ENCODE results near the gene S100Z. TPM values are rescaled to one million over a fixed set of nuclear protein-coding genes. Genes with fewer than 3 reads are reported as not detected.

Gene S100Z
- total RNA-seq, 2 experiments from 2014 or later: 1.8 to 2.1 TPM

DNA sequence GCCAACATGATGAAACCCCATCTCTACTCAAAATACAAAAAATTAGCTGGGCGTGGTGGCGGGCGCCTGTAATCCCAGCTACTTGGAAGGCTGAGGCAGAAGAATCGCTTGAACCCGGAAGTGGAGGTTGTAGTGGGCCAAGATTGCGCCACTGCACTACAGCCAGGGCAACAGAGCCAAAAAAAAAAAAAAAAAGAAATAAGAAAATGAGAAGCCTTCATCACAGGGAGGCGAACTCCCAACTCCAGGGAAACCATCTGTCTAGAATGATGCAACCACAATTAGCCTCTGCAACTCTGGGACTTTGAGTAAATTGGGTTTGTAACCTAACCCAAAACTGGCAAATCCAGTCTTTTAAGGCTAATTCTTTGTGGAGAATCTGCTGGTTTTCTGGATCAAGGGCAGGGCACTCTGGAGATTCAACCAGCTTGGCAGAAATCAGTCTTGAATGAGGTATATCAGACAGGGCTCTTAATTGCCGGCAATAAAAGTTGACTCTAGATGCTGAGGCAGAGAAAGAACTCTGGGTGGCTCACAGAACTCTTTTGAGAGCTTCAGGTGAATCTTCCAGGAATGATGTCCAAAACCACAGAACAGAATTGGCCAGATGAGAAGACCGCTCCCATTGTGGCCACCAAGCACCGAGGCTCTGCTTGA, 9.9 kb downstream of the S100Z start:
- no peaks in the 10 kb centered on the region for H3K27me3 Mint-ChIP-seq
- peaks cover 10% of the 10 kb centered on the region for H3K36me3 Mint-ChIP-seq
- ChIA-PET POLR2A (no interaction called here), CTCF (interaction anchor here (3.8 kb wide), 1 partner anchor 218 kb away, joined by 10 read pairs; no protein-coding TSS in a partner anchor)
- no peak overlapping the region for H3K4me3 Mint-ChIP-seq
- H3K4me1 Mint-ChIP-seq (ENCODE audit: low read depth): peaks cover 20% of the 10 kb centered on the region
- H3K9me3 Mint-ChIP-seq: peaks cover 7% of the 10 kb centered on the region
- H3K27ac Mint-ChIP-seq: no peak overlapping the region
- intact Hi-C loops (cut with micrococcal nuclease): loop anchor here (10.0 kb wide), 1 partner anchor 145 kb away; the partner anchor contains the start of gene F2R
- DNase-seq: no peak

DNA sequence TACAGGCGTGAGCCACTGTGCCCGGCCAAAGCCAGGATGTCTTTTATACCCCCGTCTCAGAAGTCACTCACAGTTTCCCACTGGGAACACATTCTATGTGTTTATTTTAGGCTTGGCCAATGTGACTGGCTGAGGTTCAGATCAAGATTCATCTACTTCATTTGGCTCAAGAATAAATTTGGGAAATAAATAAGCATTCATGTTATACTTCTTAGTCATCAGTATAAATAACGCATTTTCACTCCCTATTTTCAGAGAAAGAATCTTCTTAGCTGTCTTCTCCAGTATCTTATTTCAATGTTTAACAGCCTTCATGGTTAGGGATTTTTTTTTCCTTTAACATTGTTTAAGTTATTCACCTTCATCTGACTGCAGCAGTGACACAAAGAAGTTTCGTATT, 11.8 kb downstream of the S100Z start:
- Mint-ChIP-seq H3K4me1 (ENCODE audit: low read depth) (peaks cover 3% of the 10 kb centered on the region), H3K4me3 (no peak overlapping the region), H3K36me3 (peaks cover 2% of the 10 kb centered on the region), H3K9me3 (no peaks in the 10 kb centered on the region), H3K27ac (no peak overlapping the region), H3K27me3 (no peaks in the 10 kb centered on the region)
- ChIA-PET POLR2A (no interaction called here), CTCF (interaction anchor here (3.8 kb wide), 1 partner anchor 216 kb away, joined by 10 read pairs; no protein-coding TSS in a partner anchor)
- no peak for DNase-seq
- intact Hi-C loops (cut with micrococcal nuclease): no loop called here

DNA sequence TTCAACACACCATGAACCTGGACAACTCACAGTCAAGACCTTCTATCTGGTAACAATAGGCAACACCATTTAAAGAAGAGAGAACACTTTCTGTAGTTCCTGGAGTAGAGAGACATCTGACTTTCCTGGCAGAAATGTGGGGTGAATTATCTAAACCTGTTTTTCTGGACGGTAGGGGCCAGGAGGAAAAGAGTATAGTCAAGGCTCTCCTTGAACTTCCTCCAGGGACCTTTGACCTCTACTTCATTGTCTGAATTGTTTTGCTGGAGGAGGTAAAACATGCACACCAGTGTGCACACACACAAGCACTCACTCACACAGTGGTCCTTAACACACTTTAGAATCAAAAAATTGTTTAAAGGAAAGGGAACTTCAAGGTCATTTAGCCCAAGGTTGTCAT, 13.2 kb downstream of the S100Z start:
- intact Hi-C loops (cut with micrococcal nuclease): no loop called here
- H3K9me3 Mint-ChIP-seq: no peaks in the 10 kb centered on the region
- no peak for DNase-seq
- no peak overlapping the region for H3K27ac Mint-ChIP-seq
- H3K36me3 Mint-ChIP-seq: no peaks in the 10 kb centered on the region
- no peaks in the 10 kb centered on the region for H3K4me1 Mint-ChIP-seq (ENCODE audit: low read depth)
- POLR2A ChIA-PET: no interaction called here
- no peak overlapping the region for H3K4me3 Mint-ChIP-seq
- CTCF ChIA-PET: interaction anchor here (3.8 kb wide), 1 partner anchor 215 kb away, joined by 10 read pairs; no protein-coding TSS in a partner anchor
- H3K27me3 Mint-ChIP-seq: no peaks in the 10 kb centered on the region

DNA sequence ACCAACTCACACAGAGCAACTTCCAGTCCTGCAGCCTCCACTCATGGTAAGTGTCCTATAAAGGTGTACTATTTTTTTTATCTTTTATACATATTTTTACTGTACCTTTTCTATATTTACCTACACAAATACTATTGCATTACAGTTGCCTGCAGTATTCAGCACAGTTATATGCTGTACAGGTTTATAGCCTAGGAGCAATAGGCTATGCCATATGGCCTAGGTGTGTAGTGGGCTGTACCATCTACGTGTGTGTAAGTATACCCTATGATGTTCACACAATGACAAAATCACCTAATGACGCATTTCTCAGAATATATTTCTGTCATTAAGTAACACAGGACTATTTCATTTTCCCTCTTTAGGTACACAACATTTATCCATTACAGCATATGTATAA, 16.7 kb downstream of the S100Z start:
- H3K27ac Mint-ChIP-seq: no peak overlapping the region
- H3K9me3 Mint-ChIP-seq: no peaks in the 10 kb centered on the region
- CTCF ChIA-PET: interaction anchor here (4.7 kb wide), 1 partner anchor 211 kb away, joined by 52 read pairs; no protein-coding TSS in a partner anchor
- no peaks in the 10 kb centered on the region for H3K27me3 Mint-ChIP-seq
- no peaks in the 10 kb centered on the region for H3K4me1 Mint-ChIP-seq (ENCODE audit: low read depth)
- no peaks in the 10 kb centered on the region for H3K36me3 Mint-ChIP-seq
- H3K4me3 Mint-ChIP-seq: no peak overlapping the region
- intact Hi-C loops (cut with micrococcal nuclease): loop anchor here (5.0 kb wide), 1 partner anchor 166 kb away; the partner anchor contains the start of gene AGGF1
- DNase-seq: no peak
- POLR2A ChIA-PET: no interaction called here

DNA sequence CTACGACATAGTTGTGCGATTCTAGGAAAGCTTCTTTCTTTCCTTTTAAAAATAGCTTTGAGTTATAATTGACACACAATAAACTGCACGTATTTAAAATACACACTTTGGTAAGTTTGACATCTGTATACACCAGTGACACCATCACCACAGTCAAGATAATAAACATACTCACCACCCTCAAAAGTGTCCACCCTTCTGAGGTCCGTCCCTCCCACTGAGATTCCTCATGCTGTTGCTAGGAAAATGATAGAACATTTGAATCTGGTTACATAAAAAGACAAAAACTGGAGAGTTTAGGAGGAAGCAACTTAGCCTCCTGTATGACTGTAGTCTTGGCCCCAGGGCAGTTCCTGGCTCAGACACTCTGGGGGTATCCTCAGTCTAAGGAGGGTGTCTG, 17.2 kb downstream of the S100Z start:
- DNase-seq: no peak
- Mint-ChIP-seq H3K27ac (no peak overlapping the region), H3K36me3 (no peaks in the 10 kb centered on the region), H3K4me1 (ENCODE audit: low read depth) (no peaks in the 10 kb centered on the region), H3K4me3 (no peak overlapping the region), H3K27me3 (no peaks in the 10 kb centered on the region), H3K9me3 (no peaks in the 10 kb centered on the region)
- ChIA-PET CTCF (interaction anchor here (1.6 to 4.7 kb wide), 3 partner anchors 9 to 625 kb away, joined by 5 to 52 read pairs (median 12); partner anchors contain the start of gene WDR41), POLR2A (interaction anchor here (0.6 kb wide), 1 partner anchor 126 kb away, joined by 6 read pairs; no protein-coding TSS in a partner anchor)
- intact Hi-C loops (cut with micrococcal nuclease): loop anchor here (5.0 kb wide), 1 partner anchor 165 kb away; the partner anchor contains the start of gene AGGF1

DNA sequence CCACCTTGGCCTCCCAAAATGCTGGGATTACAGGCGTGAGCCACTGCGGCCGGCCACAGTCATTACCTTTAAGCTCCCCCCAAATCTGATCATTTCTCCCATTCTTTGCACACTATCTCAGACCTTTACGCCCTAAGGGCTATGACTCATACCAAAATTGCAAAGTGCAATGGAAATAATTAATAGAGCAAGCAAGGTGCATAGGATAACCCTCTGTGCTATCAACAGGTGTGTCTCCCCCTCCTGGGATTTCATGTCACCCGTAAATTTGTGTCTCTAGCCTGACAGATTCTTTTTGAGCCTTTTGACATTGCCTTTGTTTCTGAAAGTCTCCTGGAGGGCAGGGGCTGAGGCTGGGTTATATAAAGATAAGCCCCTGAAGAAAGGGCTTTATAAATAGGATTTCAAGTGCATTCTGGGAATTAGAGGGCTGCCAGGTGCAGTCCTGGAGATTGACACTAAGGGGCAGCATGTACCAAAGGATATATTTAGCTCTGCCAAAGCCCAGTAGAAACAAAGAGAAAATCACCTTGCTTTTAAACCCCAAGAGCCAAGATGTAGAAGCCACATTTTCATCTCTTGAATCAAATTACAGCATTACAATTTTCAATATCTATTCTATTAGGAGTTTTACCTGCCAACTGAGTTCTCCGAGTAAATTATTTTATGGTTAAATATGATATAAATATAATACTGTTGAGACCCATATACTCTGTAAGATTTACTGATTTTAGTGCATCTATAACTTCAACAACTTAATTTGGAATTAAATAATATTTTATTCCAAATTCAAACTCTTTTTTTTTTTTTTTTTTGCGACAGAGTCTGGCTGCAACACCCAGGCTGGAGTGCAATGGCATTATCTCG, 18.2 kb downstream of the S100Z start:
- H3K27ac Mint-ChIP-seq: no peak overlapping the region
- no peak overlapping the region for H3K4me3 Mint-ChIP-seq
- peak; percentile 74 for DNase-seq
- ChIA-PET POLR2A (interaction anchor here (0.6 kb wide), 1 partner anchor 125 kb away, joined by 6 read pairs; no protein-coding TSS in a partner anchor), CTCF (interaction anchor here (0.7 to 4.7 kb wide), 6 partner anchors 10 to 624 kb away, joined by 3 to 52 read pairs (median 5); partner anchors contain the start of genes AGGF1, S100Z and WDR41)
- H3K4me1 Mint-ChIP-seq (ENCODE audit: low read depth): no peaks in the 10 kb centered on the region
- intact Hi-C loops (cut with micrococcal nuclease): loop anchor here (1.0 to 5.0 kb wide), 4 partner anchors 148 to 624 kb away; partner anchors contain the start of genes AGGF1 and WDR41
- no peaks in the 10 kb centered on the region for H3K27me3 Mint-ChIP-seq
- no peaks in the 10 kb centered on the region for H3K36me3 Mint-ChIP-seq
- no peaks in the 10 kb centered on the region for H3K9me3 Mint-ChIP-seq

DNA sequence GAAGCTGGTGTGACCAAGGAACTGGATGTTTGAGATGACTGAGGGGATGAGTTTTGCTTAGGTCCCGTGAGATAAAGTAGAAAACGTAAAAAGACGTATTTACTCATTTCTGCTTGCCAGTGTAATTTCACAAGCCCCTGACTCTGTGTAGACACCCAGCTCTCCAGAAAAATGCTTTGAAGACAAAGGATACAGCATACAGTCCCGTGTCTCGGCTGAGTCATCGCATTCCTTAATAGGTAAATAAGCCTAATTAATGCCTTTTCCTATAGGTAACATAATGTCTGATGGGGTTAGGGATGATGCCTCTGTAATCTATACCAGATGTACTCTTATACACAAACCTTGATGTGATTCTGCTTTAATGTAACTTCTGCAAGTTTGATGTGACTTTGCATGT, 20.2 kb downstream of the S100Z start:
- ChIA-PET POLR2A (interaction anchor here (0.9 kb wide), 1 partner anchor 160 kb away, joined by 3 read pairs; the partner anchor contains the start of gene AGGF1), CTCF (interaction anchor here (0.6 to 4.7 kb wide), 4 partner anchors 146 to 622 kb away, joined by 3 to 52 read pairs (median 9); partner anchors contain the start of gene WDR41)
- H3K36me3 Mint-ChIP-seq: no peaks in the 10 kb centered on the region

DNA sequence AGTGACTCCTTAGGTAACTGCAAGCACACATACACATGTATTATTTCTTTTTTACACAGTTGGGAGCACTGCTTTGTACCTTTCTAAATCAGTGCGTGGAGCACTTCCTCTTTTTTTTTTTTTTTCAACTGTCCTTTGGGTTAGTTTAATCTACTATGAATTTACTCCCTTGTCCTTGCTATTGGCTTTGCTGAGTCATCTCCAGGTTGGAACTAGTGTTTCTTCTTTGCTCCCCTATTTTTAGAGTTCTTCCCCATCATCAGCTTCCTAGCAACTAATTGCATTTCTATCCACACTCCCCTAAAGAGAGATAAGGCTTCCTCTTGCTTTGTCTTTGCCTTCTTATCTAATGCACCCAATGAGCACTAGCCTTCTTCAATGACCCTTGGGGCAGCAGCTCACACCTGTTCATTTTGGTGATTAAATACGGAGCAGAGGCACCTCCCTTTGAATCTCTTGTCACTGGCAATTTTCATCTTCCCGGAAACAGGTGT, 24.3 kb downstream of the S100Z start:
- Mint-ChIP-seq H3K9me3 (no peaks in the 10 kb centered on the region), H3K36me3 (peaks cover 5% of the 10 kb centered on the region), H3K27me3 (no peaks in the 10 kb centered on the region), H3K27ac (no peak overlapping the region), H3K4me1 (ENCODE audit: low read depth) (no peaks in the 10 kb centered on the region), H3K4me3 (no peak overlapping the region)
- POLR2A ChIA-PET: no interaction called here
- intact Hi-C loops (cut with micrococcal nuclease): no loop called here
- DNase-seq: no peak
- CTCF ChIA-PET: interaction anchor here (0.7 kb wide), 1 partner anchor 203 kb away, joined by 3 read pairs; no protein-coding TSS in a partner anchor

More for the DNA sequence above, 20.2 kb downstream of the S100Z start:
- no peak for DNase-seq
- intact Hi-C loops (cut with micrococcal nuclease): no loop called here
- Mint-ChIP-seq H3K9me3 (no peaks in the 10 kb centered on the region), H3K4me3 (no peak overlapping the region), H3K27ac (no peak overlapping the region), H3K27me3 (no peaks in the 10 kb centered on the region), H3K4me1 (ENCODE audit: low read depth) (no peaks in the 10 kb centered on the region)

DNA sequence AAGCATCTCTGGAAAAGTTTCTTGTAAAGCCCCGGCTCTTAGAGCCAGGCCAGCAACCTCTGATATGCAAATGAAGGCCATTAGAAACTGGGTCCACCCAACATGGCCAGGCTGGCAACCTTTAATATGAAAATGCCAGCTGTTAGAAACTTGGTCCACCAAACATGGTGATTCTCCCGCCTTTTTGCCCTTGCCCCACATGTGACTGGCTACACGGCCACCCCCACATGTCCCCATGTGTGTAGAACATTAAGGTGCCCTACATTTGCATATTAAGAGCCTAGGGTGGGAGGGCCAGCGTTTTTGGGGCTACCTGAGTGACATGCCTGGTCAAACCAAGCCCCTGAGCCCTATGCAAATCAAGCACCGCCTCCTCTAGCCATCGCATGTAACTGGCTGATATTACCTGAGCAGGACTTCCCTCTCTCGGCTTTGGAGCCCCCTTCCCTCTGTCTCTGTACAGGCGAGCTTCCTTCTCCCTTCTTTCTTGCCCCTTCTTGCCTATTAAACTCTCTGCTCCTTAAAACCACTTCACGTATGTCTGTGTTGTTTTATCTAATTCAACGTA, 39.0 kb downstream of the S100Z start:
- Mint-ChIP-seq H3K4me3 (no peak overlapping the region), H3K4me1 (ENCODE audit: low read depth) (no peaks in the 10 kb centered on the region), H3K36me3 (no peaks in the 10 kb centered on the region), H3K9me3 (no peaks in the 10 kb centered on the region), H3K27me3 (no peaks in the 10 kb centered on the region), H3K27ac (no peak overlapping the region)
- no peak for DNase-seq
- POLR2A ChIA-PET: no interaction called here
- intact Hi-C loops (cut with micrococcal nuclease): no loop called here
- CTCF ChIA-PET: no interaction called here

DNA sequence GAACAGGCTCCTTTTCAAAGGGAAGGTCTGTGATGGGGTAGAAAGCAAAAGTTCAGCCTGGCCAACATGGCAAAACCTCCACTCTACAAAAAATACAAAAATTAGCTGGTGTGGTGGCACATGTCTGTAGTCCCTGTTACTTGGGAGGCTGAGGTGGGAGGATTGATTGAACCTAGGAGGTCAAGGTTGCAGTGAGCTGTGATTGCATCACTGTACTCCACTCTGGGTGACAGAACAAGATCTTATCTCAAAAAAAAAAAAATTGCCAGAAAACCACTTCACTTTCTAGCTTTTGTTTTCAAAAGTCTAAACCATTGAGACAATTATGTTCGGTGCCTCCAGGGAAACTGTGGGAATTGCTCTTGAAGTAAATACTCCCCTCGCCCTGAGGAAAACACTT, 43.5 kb downstream of the S100Z start:
- Mint-ChIP-seq H3K9me3 (peaks cover 4% of the 10 kb centered on the region), H3K27ac (no peak overlapping the region), H3K36me3 (peaks cover 5% of the 10 kb centered on the region), H3K4me3 (no peak overlapping the region), H3K4me1 (ENCODE audit: low read depth) (no peaks in the 10 kb centered on the region), H3K27me3 (no peaks in the 10 kb centered on the region)
- ChIA-PET POLR2A (interaction anchor here (0.6 kb wide), 1 partner anchor 40 kb away, joined by 4 read pairs; no protein-coding TSS in a partner anchor), CTCF (no interaction called here)
- no peak for DNase-seq
- intact Hi-C loops (cut with micrococcal nuclease): no loop called here

DNA sequence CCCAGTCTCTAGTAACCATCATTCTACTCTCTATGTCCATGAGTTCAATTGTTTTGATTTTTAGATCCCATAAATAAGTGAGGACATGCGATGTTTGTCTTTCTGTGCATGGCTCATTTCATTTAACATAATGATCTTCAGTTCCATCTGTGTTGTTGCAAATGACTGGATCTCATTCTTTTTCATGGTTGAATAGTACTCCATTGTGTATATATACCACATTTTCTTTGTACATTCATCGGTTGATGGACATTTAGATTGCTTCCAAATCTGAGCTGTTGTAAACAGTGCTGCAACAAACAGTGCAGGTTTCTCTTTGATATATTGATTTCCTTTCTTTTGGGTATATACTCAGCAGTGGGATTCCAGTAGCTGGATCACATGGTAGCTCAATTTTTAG, 46.4 kb downstream of the S100Z start:
- CTCF ChIA-PET: no interaction called here
- no peak overlapping the region for H3K27ac Mint-ChIP-seq
- POLR2A ChIA-PET: interaction anchor here (0.7 kb wide), 1 partner anchor 134 kb away, joined by 3 read pairs; no protein-coding TSS in a partner anchor

More for the DNA sequence above, 46.4 kb downstream of the S100Z start:
- H3K4me1 Mint-ChIP-seq (ENCODE audit: low read depth): no peaks in the 10 kb centered on the region
- peaks cover 22% of the 10 kb centered on the region for H3K9me3 Mint-ChIP-seq
- no peak overlapping the region for H3K4me3 Mint-ChIP-seq
- no peaks in the 10 kb centered on the region for H3K27me3 Mint-ChIP-seq
- DNase-seq: no peak
- H3K36me3 Mint-ChIP-seq: peaks cover 18% of the 10 kb centered on the region
- intact Hi-C loops (cut with micrococcal nuclease): no loop called here
